K562 (cell line): ENCODE measurements around the gene IRF2BP2.

Source experiments
- E2F3 ChIP-seq: fragments of 250-450 bp; sonication (Bioruptor Pico); IDR thresholded peaks from 2 replicates; pipeline ENCODE4 v1.4.0; 2020; ENCODE audit warnings: mild to moderate bottlenecking
- MAFK ChIP-seq: IDR thresholded peaks from 2 replicates; pipeline ENCODE4 v1.6.1; 2011; ENCODE audit warnings: low read length, improper control_type of control experiment
- MAX ChIP-seq: sonication (generic); formaldehyde crosslinking; IDR thresholded peaks from 2 replicates; pipeline ENCODE4 v1.9.0; 2022; ENCODE audit warnings: mild to moderate bottlenecking, missing genetic modification reagents
- POLR2A ChIP-seq: fragments of 450-650 bp; conservative IDR thresholded peaks from 2 replicates; pipeline ENCODE4 v1.6.1; 2016
- RAD21 ChIP-seq, 2 experiments: fragments of 250-450 bp in 1 of 2; fragments of 450-650 bp in 1 of 2; sonication (Bioruptor Pico) in 1 of 2; formaldehyde crosslinking in 1 of 2; IDR thresholded peaks in 1 of 2; conservative IDR thresholded peaks in 1 of 2; 2 replicates each; pipeline versions ENCODE4 v1.4.0 to v1.8.0; 2020 to 2022; ENCODE audit warnings: mild to moderate bottlenecking in 2 of 2, moderate library complexity in 1 of 2
- XRCC5 ChIP-seq: fragments of 200-400 bp; formaldehyde crosslinking; IDR thresholded peaks from 2 replicates; pipeline ENCODE4 v1.6.1; 2017; ENCODE audit warnings: low read depth, mild to moderate bottlenecking, low read length
- ZBTB2 ChIP-seq: fragments of 450-650 bp; IDR thresholded peaks from 2 replicates; pipeline ENCODE4 v1.6.1; 2016; ENCODE audit warnings: antibody characterized with exemption
- TF ChIP-seq, protein P1 (sequence below), 2 experiments: IDR thresholded peaks; 2 replicates each; pipeline ENCODE4 v1.6.1; 2012; ENCODE audit warnings: improper control_type of control experiment in 2 of 2, low read depth in 2 of 2, low read length in 2 of 2, borderline replicate concordance in 1 of 2

GRCh38 chr1:234586892-234587485, 23.0 kb downstream of the IRF2BP2 start:
- TF ChIP-seq, protein P1, sequence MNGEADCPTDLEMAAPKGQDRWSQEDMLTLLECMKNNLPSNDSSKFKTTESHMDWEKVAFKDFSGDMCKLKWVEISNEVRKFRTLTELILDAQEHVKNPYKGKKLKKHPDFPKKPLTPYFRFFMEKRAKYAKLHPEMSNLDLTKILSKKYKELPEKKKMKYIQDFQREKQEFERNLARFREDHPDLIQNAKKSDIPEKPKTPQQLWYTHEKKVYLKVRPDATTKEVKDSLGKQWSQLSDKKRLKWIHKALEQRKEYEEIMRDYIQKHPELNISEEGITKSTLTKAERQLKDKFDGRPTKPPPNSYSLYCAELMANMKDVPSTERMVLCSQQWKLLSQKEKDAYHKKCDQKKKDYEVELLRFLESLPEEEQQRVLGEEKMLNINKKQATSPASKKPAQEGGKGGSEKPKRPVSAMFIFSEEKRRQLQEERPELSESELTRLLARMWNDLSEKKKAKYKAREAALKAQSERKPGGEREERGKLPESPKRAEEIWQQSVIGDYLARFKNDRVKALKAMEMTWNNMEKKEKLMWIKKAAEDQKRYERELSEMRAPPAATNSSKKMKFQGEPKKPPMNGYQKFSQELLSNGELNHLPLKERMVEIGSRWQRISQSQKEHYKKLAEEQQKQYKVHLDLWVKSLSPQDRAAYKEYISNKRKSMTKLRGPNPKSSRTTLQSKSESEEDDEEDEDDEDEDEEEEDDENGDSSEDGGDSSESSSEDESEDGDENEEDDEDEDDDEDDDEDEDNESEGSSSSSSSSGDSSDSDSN (IDR thresholded peaks at IDR 0.05; ENCODE audit: borderline replicate concordance in 1 of 2, low read depth in 2 of 2, low read length in 2 of 2) = no peak
- TF ChIP-seq RAD21 (CRISPR knock-in tag; conservative IDR thresholded peaks at IDR 0.05 in 1 of 2, IDR thresholded peaks at IDR 0.05 in 1 of 2) (no peak), E2F3 (no peak), ZBTB2 (no peak), MAFK (no peak), XRCC5 (no peak), MAX (CRISPR knock-in tag) (no peak), POLR2A (no peak)
